Measurements from ENCODE around the gene TUBGCP2. TPM values are rescaled to one million over a fixed set of nuclear protein-coding genes. Genes with fewer than 3 reads are reported as not detected.

TUBGCP2 gene
- total RNA-seq, 1 experiment from 2014 or later = 23.3 TPM

DNA sequence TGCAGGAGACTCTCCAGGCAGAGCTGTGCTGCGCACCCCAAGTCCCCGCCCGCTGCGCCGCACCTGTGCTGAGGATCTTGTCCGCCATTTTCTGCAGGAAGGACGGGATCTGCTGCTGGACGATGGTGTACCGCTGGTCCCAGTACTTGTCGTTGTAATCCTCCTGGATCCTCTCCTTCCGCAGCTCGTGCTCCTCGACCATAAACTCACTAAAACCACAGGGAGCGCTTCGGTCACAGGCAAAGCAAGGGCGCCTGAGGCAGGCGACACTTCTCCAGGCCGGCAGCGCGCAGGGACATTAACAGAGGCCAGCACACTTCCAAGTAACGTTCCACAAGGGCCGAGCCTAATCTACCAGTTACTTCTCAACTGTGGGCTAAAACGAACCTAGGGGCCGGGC lies 18.9 kb downstream of the TUBGCP2 start:
- Histone ChIP-seq H3K4me1 (no peaks in the 10 kb centered on the region), H3K36me3 (peaks cover 7% of the 10 kb centered on the region), H3K9me3 (replicated peaks) (no peaks in the 10 kb centered on the region)

DNA sequence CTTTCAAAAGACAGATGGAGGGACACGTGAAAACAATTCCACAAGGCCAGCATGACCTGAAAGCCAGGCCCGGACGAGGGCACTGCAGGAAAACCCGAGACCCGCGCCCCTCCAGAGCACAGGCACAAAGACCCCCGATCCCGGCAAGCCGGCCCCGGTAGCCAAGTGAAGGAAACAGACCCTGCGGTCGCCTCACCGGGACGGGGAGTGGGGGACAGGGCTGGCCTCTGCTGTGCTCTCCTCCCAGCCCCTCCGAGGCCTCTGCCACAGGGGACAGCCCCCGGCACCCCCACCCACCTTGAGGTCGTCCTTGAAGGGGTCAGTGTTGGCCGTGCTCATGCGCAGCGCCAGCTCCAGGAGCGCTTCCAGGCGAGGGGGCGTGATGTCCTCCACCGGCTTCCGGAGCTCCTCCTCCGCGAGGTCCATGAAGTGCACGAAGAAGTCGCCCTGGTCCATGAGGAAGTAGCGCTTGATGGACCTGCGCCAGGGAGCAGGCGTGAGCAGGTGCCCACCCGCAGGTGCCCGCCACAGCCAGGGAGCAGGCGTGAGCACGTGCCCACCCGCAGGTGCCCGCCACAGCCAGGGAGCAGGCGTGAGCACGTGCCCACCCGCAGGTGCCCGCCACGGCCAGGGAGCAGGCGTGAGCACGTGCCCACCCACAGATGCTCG lies 20.7 kb downstream of the TUBGCP2 start:
- Histone ChIP-seq H3K27ac (no peak overlapping the region), H3K4me1 (no peaks in the 10 kb centered on the region), H3K27me3 (no peaks in the 10 kb centered on the region), H3K4me3 (no peak overlapping the region), H3K9me3 (replicated peaks) (no peaks in the 10 kb centered on the region), H3K36me3 (peaks cover 6% of the 10 kb centered on the region)
- DNase-seq = no peak

More for the DNA sequence above, 18.9 kb downstream of the TUBGCP2 start:
- DNase-seq = no peak
- Histone ChIP-seq H3K4me3 (no peak overlapping the region), H3K27me3 (no peaks in the 10 kb centered on the region), H3K27ac (no peak overlapping the region)

GRCh38 chr10:133286366-133286765 lies 22.3 kb downstream of the TUBGCP2 start:
- no peak overlapping the region for H3K4me3 ChIP-seq
- no peaks in the 10 kb centered on the region for H3K4me1 ChIP-seq
- no peaks in the 10 kb centered on the region for H3K36me3 ChIP-seq
- no peaks in the 10 kb centered on the region for H3K9me3 ChIP-seq (replicated peaks)
- no peaks in the 10 kb centered on the region for H3K27me3 ChIP-seq
- no peak overlapping the region for H3K27ac ChIP-seq
- no peak for DNase-seq

DNA sequence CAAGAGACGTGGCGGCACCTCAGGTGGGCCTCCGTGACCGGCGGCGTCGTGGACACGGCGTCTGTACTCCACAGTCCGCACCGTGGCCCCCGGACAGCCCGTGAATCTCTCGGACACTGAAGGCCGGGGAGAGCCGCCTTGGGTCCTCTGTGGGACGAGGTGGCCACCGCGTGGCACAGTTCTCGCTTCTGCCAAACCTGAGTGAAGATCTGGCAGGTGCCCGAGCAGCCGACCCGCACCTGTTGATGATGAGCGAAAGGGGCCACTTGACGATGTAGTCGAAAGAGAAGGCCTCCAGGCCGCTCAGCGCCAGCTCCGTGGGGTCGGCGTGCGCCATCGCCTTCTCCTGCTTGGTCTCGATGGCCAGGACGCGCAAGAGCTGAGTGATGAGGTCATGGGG lies 23.5 kb downstream of the TUBGCP2 start:
- no peaks in the 10 kb centered on the region for H3K9me3 ChIP-seq (replicated peaks)
- H3K27me3 ChIP-seq = no peaks in the 10 kb centered on the region
- H3K27ac ChIP-seq = no peak overlapping the region
- H3K4me3 ChIP-seq = no peak overlapping the region
- no peaks in the 10 kb centered on the region for H3K4me1 ChIP-seq
- H3K36me3 ChIP-seq = no peaks in the 10 kb centered on the region
- no peak for DNase-seq

GRCh38 chr10:133283931-133284330 lies 24.7 kb downstream of the TUBGCP2 start:
- no peak for DNase-seq
- no peaks in the 10 kb centered on the region for H3K27me3 ChIP-seq
- H3K27ac ChIP-seq = no peak overlapping the region
- no peak overlapping the region for H3K4me3 ChIP-seq
- H3K4me1 ChIP-seq = no peaks in the 10 kb centered on the region
- H3K9me3 ChIP-seq (replicated peaks) = no peaks in the 10 kb centered on the region
- H3K36me3 ChIP-seq = no peaks in the 10 kb centered on the region

DNA sequence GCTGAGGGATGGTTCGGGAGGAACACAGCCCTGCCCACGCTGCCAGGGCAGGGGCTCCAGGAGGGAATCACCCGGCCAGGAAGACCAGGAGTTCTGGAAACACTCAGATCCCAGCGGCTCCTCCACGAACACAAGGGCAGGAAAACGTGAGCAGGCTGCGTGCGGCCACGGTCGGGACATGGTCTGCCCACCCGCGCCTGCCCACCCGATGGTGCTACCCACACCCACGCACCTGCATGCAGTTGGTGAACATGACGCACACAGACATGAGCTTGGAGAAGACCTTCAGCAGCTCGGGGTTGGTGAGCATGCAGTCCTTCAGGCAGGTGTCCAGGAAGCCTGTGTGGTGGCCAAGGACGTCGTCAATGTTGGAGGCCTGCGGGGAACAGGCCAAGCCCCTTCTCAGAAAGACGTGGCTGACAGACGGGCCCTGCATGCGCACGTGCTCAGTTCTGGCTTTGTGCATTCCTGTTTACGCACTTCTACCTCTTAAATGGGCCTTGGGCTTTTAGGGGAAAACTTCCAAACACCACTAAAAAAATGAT lies 25.8 kb downstream of the TUBGCP2 start:
- DNase-seq = no peak
- no peak overlapping the region for H3K27ac ChIP-seq
- H3K4me1 ChIP-seq = no peaks in the 10 kb centered on the region
- no peaks in the 10 kb centered on the region for H3K27me3 ChIP-seq
- no peaks in the 10 kb centered on the region for H3K9me3 ChIP-seq (replicated peaks)
- no peak overlapping the region for H3K4me3 ChIP-seq
- H3K36me3 ChIP-seq = no peaks in the 10 kb centered on the region

DNA sequence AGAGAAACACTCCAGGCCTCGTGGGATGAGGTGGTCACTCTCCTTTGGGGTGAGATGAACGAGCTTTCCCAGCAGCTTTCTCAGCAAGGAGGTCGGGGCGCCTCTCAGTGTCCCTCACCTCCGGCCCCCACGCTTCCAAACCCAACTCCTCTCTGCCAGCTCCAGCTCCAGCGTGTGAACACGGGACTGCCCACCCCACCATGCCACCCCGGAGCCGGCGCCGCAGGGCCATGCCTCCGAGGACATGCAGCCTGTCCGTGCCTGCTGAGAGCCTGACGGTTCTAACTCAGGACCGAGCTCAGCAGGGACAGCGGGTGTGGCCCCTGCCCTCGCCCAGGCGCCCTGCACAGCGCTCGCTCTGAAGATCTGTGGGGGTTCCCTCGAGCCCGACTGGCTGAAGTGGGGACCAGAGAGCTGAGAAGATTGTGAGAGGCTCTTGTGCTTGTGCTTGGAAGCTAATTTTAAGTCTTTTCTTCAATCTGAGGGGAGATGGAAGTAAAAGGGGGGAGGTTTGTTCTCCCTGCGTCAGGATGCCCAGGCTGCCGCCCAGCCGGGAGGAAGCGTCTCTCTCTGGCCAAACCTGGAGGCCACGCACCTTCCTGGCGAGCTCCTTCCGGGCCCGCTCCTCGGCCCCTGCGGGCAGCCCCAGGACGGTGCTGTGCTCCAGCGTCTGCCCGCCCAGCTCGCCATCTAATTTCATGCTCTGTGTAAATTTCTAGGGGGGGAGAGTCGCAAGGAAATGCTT lies 26.9 kb downstream of the TUBGCP2 start:
- no peaks in the 10 kb centered on the region for H3K9me3 ChIP-seq (replicated peaks)
- no peak overlapping the region for H3K27ac ChIP-seq
- no peaks in the 10 kb centered on the region for H3K4me1 ChIP-seq
- H3K4me3 ChIP-seq = no peak overlapping the region
- no peaks in the 10 kb centered on the region for H3K27me3 ChIP-seq
- H3K36me3 ChIP-seq = no peaks in the 10 kb centered on the region
- DNase-seq = no peak

GRCh38 chr10:133281084-133281483 lies 27.6 kb downstream of the TUBGCP2 start:
- no peaks in the 10 kb centered on the region for H3K9me3 ChIP-seq (replicated peaks)
- H3K27ac ChIP-seq = no peak overlapping the region
- no peaks in the 10 kb centered on the region for H3K36me3 ChIP-seq
- H3K4me1 ChIP-seq = no peaks in the 10 kb centered on the region
- H3K4me3 ChIP-seq = no peak overlapping the region
- H3K27me3 ChIP-seq = no peaks in the 10 kb centered on the region
- no peak for DNase-seq

DNA sequence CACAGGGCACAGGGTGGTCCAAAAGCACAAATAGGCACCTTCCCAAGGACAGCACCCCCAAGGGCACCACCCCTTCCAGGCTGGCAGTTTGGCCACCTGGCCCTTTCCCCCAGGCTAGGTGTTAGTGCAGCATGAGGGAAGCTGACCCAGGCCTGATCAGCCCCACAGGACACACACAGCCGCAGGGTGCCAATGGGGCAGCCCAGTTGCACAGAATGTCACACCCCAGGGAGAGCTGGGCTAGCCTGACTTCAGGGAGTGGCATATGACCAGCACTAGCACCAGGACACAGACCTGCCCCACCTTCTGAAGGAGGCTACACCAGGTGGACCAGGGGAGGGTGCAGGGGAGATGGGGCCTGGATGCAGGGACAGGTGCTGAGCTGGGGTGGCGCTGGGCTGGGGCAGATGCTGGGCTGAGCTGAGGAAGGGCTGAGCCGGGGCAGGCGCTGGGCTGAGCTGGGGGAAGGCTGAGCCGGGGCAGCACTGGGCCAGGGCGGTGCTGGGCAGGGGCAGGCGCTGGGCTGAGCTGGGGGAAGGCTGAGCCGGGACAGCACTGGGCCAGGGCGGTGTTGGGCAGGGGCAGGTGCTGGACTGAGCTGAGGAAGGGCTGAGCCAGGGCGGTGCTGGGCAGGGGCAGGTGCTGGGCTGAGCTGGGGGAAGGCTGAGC lies 28.1 kb downstream of the TUBGCP2 start:
- no peak for DNase-seq
- Histone ChIP-seq H3K4me1 (no peaks in the 10 kb centered on the region), H3K36me3 (no peaks in the 10 kb centered on the region), H3K4me3 (no peak overlapping the region), H3K27me3 (no peaks in the 10 kb centered on the region), H3K9me3 (replicated peaks) (no peaks in the 10 kb centered on the region), H3K27ac (no peak overlapping the region)

DNA sequence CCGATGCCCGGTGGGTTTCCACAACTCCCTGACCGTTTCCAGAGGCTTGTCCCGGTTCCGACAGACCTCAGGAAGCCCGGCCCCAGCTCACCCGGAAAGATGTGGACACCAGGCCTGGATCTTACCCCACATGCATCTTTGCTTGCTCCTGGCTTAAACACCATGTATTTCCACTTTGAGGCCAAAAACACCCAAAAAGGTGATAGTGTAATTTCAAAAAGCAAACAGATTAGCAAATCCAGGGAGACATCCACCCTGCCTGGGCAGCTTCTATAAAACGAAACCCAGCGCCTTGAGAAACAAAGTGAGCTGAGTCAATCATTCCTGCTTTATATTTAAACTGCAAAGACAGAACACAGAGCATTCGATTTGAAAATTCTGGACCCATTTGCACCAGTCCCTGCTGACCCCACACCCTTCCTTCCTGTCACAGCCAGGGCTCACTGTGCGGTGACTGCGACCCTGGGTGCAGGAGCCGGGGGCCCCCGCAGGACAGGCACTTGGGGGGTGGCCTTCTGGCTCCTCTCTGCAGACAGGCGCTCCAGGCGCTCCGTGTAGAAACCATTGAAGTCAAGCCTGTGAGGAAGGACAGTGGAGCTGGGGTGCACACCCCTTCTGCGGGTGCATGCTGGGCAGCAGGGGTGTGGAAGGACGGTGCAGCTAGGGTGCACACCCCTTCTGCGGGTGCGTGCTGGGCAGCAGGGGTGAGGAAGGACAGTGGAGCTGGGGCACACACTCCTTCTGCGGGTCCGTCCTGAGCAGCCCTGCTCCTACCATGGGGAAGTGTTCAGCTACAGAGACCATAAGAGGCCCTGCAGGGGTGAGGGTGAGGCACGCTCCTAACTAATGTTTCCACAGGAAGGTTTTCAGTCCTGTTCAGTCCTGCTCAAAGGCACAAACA lies 29.1 kb downstream of the TUBGCP2 start:
- DNase-seq = no peak
- no peaks in the 10 kb centered on the region for H3K4me1 ChIP-seq
- no peaks in the 10 kb centered on the region for H3K9me3 ChIP-seq (replicated peaks)
- H3K36me3 ChIP-seq = no peaks in the 10 kb centered on the region
- no peak overlapping the region for H3K4me3 ChIP-seq
- no peak overlapping the region for H3K27ac ChIP-seq
- no peaks in the 10 kb centered on the region for H3K27me3 ChIP-seq

GRCh38 chr10:133278577-133279265 lies 30.0 kb downstream of the TUBGCP2 start:
- H3K27me3 ChIP-seq = no peaks in the 10 kb centered on the region
- H3K9me3 ChIP-seq (replicated peaks) = no peaks in the 10 kb centered on the region
- H3K4me1 ChIP-seq = no peaks in the 10 kb centered on the region
- no peak overlapping the region for H3K4me3 ChIP-seq
- H3K36me3 ChIP-seq = no peaks in the 10 kb centered on the region
- no peak for DNase-seq
- no peak overlapping the region for H3K27ac ChIP-seq

- no peak for DNase-seq
- no peak overlapping the region for H3K4me3 ChIP-seq
- no peaks in the 10 kb centered on the region for H3K4me1 ChIP-seq
These were observed 30.6 kb downstream of the TUBGCP2 start for GRCh38 chr10:133277993-133278576.

GRCh38 chr10:133277277-133277992 lies 31.2 kb downstream of the TUBGCP2 start:
- H3K9me3 ChIP-seq (replicated peaks) = no peaks in the 10 kb centered on the region
- no peaks in the 10 kb centered on the region for H3K27me3 ChIP-seq
- no peaks in the 10 kb centered on the region for H3K4me1 ChIP-seq
- H3K27ac ChIP-seq = no peak overlapping the region
- no peak overlapping the region for H3K4me3 ChIP-seq
- no peak for DNase-seq
- no peaks in the 10 kb centered on the region for H3K36me3 ChIP-seq

More at GRCh38 chr10:133277993-133278576, 30.6 kb downstream of the TUBGCP2 start:
- H3K27ac ChIP-seq = no peak overlapping the region
- no peaks in the 10 kb centered on the region for H3K27me3 ChIP-seq
- no peaks in the 10 kb centered on the region for H3K9me3 ChIP-seq (replicated peaks)
- no peaks in the 10 kb centered on the region for H3K36me3 ChIP-seq
